CD4-positive, alpha-beta T cell treated with Interleukin-6 for 4 hours (primary cell): ENCODE measurements around the gene CRAMP1.
A peak's percentile ranks its signal among the peaks of the same experiment; 100 is the strongest.

Experiments
- DNase-seq: peaks from one replicate; pipeline ENCODE4 v3.0.0-alpha.2; 2020; ENCODE audit warnings: mixed read lengths

The CRAMP1 gene

GRCh38 chr16:1723450-1724147 is 111.4 kb downstream of the CRAMP1 start:
- peak; percentile 58 for DNase-seq

- DNase-seq = no peak
Observed at GRCh38 chr16:1724491-1724890, 112.3 kb downstream of the CRAMP1 start.

- no peak for DNase-seq
Observed at GRCh38 chr16:1726661-1727502, 114.7 kb downstream of the CRAMP1 start.
